GM20000 (cell line): Measurements from ENCODE around the gene GAR1.

Source experiments
- DNase-seq: peaks from one replicate; pipeline ENCODE4 v3.0.0; 2012; ENCODE audit warnings: low spot score
- TF ChIP-seq, protein P1 (sequence below): IDR thresholded peaks from 2 replicates; pipeline ENCODE4 v1.5.1; 2012; ENCODE audit warnings: mild to moderate bottlenecking, control low read depth; ENCODE audit errors: extremely low read depth, missing control alignments

The GAR1 gene

DNA sequence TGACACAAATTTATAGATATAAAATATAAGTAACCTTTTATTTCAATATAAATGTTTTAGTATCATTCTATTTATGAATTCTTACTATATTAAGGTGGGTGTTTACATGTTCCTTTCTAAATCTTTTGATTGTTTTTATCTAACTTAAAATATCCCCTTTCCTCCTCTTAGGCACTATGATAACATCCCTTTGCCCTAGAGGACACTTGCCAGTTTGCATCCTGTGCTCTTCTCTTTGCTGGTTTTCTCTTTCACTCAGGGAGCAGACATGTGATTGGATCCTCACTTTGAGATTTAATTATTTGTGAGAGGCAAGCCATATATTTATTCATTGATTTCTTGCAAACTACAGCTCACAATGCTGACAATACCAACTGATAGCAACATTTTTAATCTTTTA lies 48.6 kb downstream of the GAR1 start:
- TF ChIP-seq, protein P1, sequence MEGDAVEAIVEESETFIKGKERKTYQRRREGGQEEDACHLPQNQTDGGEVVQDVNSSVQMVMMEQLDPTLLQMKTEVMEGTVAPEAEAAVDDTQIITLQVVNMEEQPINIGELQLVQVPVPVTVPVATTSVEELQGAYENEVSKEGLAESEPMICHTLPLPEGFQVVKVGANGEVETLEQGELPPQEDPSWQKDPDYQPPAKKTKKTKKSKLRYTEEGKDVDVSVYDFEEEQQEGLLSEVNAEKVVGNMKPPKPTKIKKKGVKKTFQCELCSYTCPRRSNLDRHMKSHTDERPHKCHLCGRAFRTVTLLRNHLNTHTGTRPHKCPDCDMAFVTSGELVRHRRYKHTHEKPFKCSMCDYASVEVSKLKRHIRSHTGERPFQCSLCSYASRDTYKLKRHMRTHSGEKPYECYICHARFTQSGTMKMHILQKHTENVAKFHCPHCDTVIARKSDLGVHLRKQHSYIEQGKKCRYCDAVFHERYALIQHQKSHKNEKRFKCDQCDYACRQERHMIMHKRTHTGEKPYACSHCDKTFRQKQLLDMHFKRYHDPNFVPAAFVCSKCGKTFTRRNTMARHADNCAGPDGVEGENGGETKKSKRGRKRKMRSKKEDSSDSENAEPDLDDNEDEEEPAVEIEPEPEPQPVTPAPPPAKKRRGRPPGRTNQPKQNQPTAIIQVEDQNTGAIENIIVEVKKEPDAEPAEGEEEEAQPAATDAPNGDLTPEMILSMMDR: no peak
- no peak for DNase-seq

DNA sequence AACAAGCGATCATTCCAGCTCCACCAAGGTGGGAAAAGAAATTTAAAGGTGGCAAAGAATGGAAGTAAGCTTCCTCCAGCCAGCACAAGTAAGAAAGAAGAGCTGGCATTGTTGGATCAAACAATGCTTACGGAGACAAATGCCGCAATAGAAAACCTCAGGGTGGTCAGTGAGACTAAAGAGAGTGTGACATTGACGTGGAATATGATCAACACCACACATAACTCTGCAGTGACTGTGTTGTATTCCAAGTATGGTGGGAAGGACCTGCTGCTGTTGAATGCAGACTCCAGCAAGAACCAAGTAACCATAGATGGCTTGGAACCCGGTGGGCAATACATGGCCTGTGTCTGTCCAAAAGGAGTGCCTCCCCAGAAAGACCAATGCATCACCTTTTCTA lies 54.5 kb downstream of the GAR1 start:
- no peak for DNase-seq
- TF ChIP-seq, protein P1: no peak

DNA sequence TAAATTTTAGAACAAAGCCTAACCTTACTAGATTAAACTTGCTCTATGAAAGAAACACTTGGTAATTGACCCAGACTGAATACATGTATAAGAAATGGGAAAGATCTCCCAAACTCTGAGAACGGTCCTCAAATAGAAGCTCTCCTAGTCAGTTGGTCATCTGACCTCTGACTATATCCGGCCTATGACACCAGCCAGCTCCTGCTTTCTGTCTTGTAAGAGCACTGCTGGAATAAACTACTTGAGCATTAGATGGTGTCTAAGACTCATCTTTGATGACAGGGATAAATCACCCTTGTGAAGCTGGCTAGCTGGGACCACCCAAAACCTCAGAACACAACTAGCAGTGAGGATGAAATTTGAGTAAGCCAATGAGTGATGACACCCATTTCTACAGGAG lies 56.5 kb downstream of the GAR1 start:
- DNase-seq: no peak
- TF ChIP-seq, protein P1: no peak

DNA sequence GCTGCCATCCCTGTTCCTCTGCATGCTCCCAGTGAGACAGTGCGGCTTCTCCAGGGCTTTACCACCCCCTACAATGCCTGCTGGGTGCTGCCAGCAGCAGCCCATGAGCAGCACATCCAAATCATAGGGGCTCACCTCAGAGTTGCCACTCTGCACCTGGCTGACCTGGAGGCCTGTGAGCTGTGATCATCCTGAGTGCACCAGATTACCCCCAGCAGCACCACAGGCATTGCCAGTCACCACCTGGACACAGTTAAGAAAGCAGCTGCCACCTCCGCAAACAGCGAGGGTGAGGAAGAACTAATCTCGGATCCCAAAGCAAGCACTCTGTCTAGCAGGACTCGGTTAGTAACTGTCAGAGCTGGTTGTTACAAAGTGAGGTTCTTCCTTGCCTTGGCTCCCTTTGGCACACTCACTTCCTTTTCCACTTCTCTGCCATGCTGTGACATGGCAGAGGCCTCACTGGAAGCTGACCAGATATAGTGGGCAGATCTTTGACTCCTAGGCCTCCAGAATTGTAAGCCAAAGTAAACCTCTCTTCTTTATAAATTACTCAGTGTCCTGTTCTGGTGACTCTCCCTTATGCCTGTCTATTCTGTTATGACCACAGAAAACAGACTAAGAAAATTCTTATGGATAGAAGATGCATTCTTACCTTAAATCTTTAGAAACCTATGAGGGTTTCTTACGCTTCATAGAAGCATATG lies 57.5 kb downstream of the GAR1 start:
- TF ChIP-seq, protein P1: no peak

DNA sequence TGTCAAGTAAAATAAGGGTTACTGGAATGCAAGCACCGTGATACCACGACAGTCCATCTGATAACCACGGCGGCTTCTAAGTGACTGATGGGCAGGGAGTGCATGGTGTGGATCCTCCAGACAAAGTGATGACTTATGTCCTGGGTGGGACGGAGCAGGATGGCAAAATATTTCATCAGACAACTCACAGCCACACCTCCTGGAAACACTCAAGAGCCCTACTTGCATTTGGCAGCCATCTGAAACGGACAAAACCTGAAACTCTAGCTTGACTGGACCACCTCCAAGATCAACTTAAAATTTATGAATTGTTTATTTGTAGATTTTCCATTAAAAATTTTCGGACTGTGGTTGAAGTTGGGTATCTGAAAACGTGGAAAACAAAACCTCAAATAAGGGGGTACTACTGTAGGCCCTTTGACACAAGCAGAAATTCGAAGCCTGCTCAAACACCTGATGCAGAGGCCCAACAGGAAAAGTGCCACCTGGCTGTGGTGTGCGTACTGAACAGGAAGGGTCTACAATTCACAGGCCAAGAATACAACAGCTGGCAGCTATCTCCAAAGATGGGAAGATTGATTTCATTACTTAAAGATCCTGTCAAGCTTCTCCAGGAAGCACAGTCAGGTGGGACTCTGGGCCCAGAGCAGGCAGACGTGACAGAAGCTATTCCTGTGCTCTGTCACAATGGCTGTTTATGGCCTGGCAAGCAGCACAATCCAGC lies 58.4 kb downstream of the GAR1 start:
- no peak for DNase-seq
- TF ChIP-seq, protein P1: no peak

More for the DNA sequence above, 57.5 kb downstream of the GAR1 start:
- DNase-seq: no peak
